Endothelial cell of umbilical vein (primary cell): Measurements from ENCODE around the gene OR5P2. TPM values are rescaled to one million over a fixed set of nuclear protein-coding genes. Genes with fewer than 3 reads are reported as not detected.

ENCODE experiments used
- BruUV-seq: library from RNA; stranded (reverse); fragments of 400-500 nt; replicated peaks from 2 replicates; lab custom pipeline; 2021; lab: Mats Ljungman, UMichigan
- CTCF ChIA-PET: fragments of 300-600, 350-600 bp; sonication (Branson Sonifier 250); formaldehyde crosslinking; loops from one replicate; lab custom pipeline; 2021; ENCODE audit warnings: antibody characterized with exemption, inconsistent platforms; lab: Charles Lee
- POLR2A ChIA-PET: fragments of 300-600, 350-600 bp; sonication (Branson Sonifier 250); formaldehyde crosslinking; loops from one replicate; lab custom pipeline; 2021; ENCODE audit warnings: antibody characterized with exemption, inconsistent platforms; lab: Charles Lee
- DNase-seq: peaks from one replicate; pipeline ENCODE4 v3.0.0-alpha.2; 2011; ENCODE audit warnings: low read depth, low spot score
- FAIRE-seq: peaks from 2 replicates; lab custom pipeline; 2011; peaks lifted over from hg19 to GRCh38; lab: Jason Lieb, UNC
- H2AFZ ChIP-seq: 2 replicates; pipeline ENCODE4 v1.6.0; 2012; ENCODE audit warnings: low read depth, low read length, control low read depth, inconsistent platforms
- H3K27ac ChIP-seq: 2 replicates; pipeline ENCODE4 v1.5.1; 2011; ENCODE audit warnings: low read depth, mild to moderate bottlenecking, control low read depth, low read length, moderate library complexity; ENCODE audit not compliant: insufficient read depth
- H3K27me3 ChIP-seq, 2 experiments: 2 replicates each; pipeline versions ENCODE4 v1.6.0 to v1.6.1; 2011; ENCODE audit warnings: low read length in 2 of 2, mixed read lengths in 1 of 2; ENCODE audit not compliant: control insufficient read depth in 2 of 2, insufficient read depth in 2 of 2
- H3K36me3 ChIP-seq, 2 experiments: 2 replicates in 1 of 2; 3 replicates in 1 of 2; pipeline ENCODE4 v1.5.1; 2011; ENCODE audit warnings: low read length in 2 of 2, mild to moderate bottlenecking in 1 of 2, moderate library complexity in 1 of 2; ENCODE audit not compliant: control insufficient read depth in 2 of 2, insufficient read depth in 2 of 2; ENCODE audit errors: extremely low read depth in 1 of 2
- H3K4me1 ChIP-seq: 3 replicates; pipeline ENCODE4 v1.5.1; 2011; ENCODE audit warnings: mild to moderate bottlenecking, low read length; ENCODE audit not compliant: control insufficient read depth, insufficient read depth; ENCODE audit errors: extremely low read depth
- H3K4me2 ChIP-seq: 2 replicates; pipeline ENCODE4 v1.6.1; 2011; ENCODE audit warnings: low read length, control low read depth, mixed read lengths; ENCODE audit not compliant: insufficient read depth
- H3K4me3 ChIP-seq, 3 experiments: fragments of 200-600 bp in 1 of 3; sonication (generic), shearing (Covaris generic) in 1 of 3; replicated peaks in 1 of 3; 2 replicates each; pipeline ENCODE4 v1.5.1; 2011 to 2016; ENCODE audit warnings: control low read depth in 3 of 3, low read length in 3 of 3, mild to moderate bottlenecking in 2 of 3, inconsistent platforms in 1 of 3, low read depth in 1 of 3, moderate library complexity in 1 of 3; ENCODE audit not compliant: insufficient read depth in 1 of 3
- H3K79me2 ChIP-seq: 2 replicates; pipeline ENCODE4 v1.6.0; 2012; ENCODE audit warnings: low read length, inconsistent platforms; ENCODE audit not compliant: control insufficient read depth, insufficient read depth
- H3K9ac ChIP-seq: replicated peaks from 2 replicates; pipeline ENCODE3; 2011; ENCODE audit warnings: low read length, control low read depth; ENCODE audit not compliant: insufficient read depth; ENCODE audit errors: extremely low read depth
- H3K9me1 ChIP-seq: replicated peaks from 3 replicates; pipeline ENCODE4 v1.6.0; 2011; ENCODE audit warnings: mild to moderate bottlenecking, low read length; ENCODE audit not compliant: control insufficient read depth, insufficient read depth; ENCODE audit errors: extremely low read depth
- H3K9me3 ChIP-seq: replicated peaks from 2 replicates; pipeline ENCODE4 v1.5.1; 2012; ENCODE audit warnings: low read length, inconsistent platforms; ENCODE audit not compliant: control insufficient read depth, insufficient read depth
- H4K20me1 ChIP-seq: replicated peaks from 2 replicates; pipeline ENCODE3; 2011; ENCODE audit warnings: mild to moderate bottlenecking, low read length; ENCODE audit not compliant: control insufficient read depth, insufficient read depth; ENCODE audit errors: extremely low read depth
- CTCF ChIP-seq, 2 donors: IDR thresholded peaks; 1 replicate in 1 of 2; 2 replicates in 1 of 2; pipeline ENCODE4 v1.5.1; 2011; ENCODE audit warnings: low read length in 2 of 2, mild to moderate bottlenecking in 2 of 2, moderate library complexity in 2 of 2, control low read depth in 1 of 2, inconsistent platforms in 1 of 2, low read depth in 1 of 2; ENCODE audit not compliant: insufficient read depth in 1 of 2; ENCODE audit errors: extremely low read depth in 1 of 2
- EZH2 ChIP-seq: IDR thresholded peaks from 2 replicates; pipeline ENCODE4 v1.6.1; 2012; ENCODE audit warnings: borderline replicate concordance, low read depth, mild to moderate bottlenecking, moderate library complexity, low read length, inconsistent platforms; ENCODE audit not compliant: severe bottlenecking
- FOS ChIP-seq: IDR thresholded peaks from 2 replicates; pipeline ENCODE4 v1.6.1; 2011; ENCODE audit warnings: mild to moderate bottlenecking, low read length, moderate library complexity, borderline replicate concordance; ENCODE audit not compliant: insufficient read depth
- GATA2 ChIP-seq: IDR thresholded peaks from 2 replicates; pipeline ENCODE4 v1.7.0; 2011; ENCODE audit warnings: low read depth, mild to moderate bottlenecking, moderate library complexity, mixed read lengths, low read length; ENCODE audit not compliant: insufficient read length, insufficient read depth
- JUN ChIP-seq: IDR thresholded peaks from 2 replicates; pipeline ENCODE4 v1.6.1; 2011; ENCODE audit warnings: borderline replicate concordance, low read depth; ENCODE audit not compliant: insufficient read length, insufficient read depth
- MAX ChIP-seq: IDR thresholded peaks from 2 replicates; pipeline ENCODE4 v1.6.1; 2011; ENCODE audit not compliant: insufficient read depth, insufficient read length
- MYC ChIP-seq: IDR thresholded peaks from one replicate; pipeline ENCODE4 v1.6.1; 2011; ENCODE audit warnings: mild to moderate bottlenecking, low read depth, low read length
- POLR2A ChIP-seq: IDR thresholded peaks from 2 replicates; pipeline ENCODE4 v1.6.1; 2012; ENCODE audit warnings: low read depth, mild to moderate bottlenecking, control low read depth, low read length
- POLR2AphosphoS5 ChIP-seq: IDR thresholded peaks from 2 replicates; pipeline ENCODE4 v1.6.1; 2012; ENCODE audit warnings: low read depth, mild to moderate bottlenecking, control low read depth, low read length, moderate library complexity; ENCODE audit not compliant: insufficient read depth
- dilution Hi-C: fragments of 300-500 bp; cut with MboI; formaldehyde crosslinking; loops from one replicate; pipeline ENCODE4 v1.15.0; 2019; ENCODE audit warnings: low sequenced_read_pairs; ENCODE audit not compliant: extremely low pct_ligation_motif_present
- intact Hi-C: fragments of 100-400 bp; cut with micrococcal nuclease; formaldehyde crosslinking; loops from one replicate; pipeline ENCODE4 v1.10.0; 2022
- polyA plus RNA-seq, 4 experiments: library from polyadenylated mRNA; depleted of rRNA in 3 of 4; stranded (reverse) in 3 of 4; unstranded in 1 of 4; fragments of >200 nt; gene quantifications; 2 replicates each; pipeline versions ENCODE4 v1.2.1 to v1.2.3, GENCODE V29; 2011 to 2012; ENCODE audit warnings: missing spikeins in 1 of 4
- total RNA-seq: library from RNA; stranded (reverse); gene quantifications from 2 replicates; pipeline ENCODE4 v1.2.3, GENCODE V29; 2021

Gene OR5P2
- total and polyA plus RNA-seq, 2 donors (not counting 3 experiments of a cell fraction or from before 2014, with no cell fraction given), result not detected

- H3K4me1 ChIP-seq, result no peaks in the 10 kb centered on the region
- H3K9me1 ChIP-seq, result no peaks in the 10 kb centered on the region
- ChIA-PET CTCF (no interaction called here), POLR2A (no interaction called here)
- H3K9me3 ChIP-seq, result no peaks in the 10 kb centered on the region
- intact Hi-C loops (no loop called here), dilution Hi-C loops (no loop called here)
- no peak for TF ChIP-seq CTCF (IDR thresholded peaks at IDR 0.05; ENCODE audit: extremely low read depth in 1 of 2, insufficient read depth in 1 of 2, low read depth in 1 of 2, low read length in 2 of 2)
- no peak overlapping the region for H2AFZ ChIP-seq
- no peak overlapping the region for H3K4me3 ChIP-seq
- H3K27ac ChIP-seq, result no peak overlapping the region
- no peak for FAIRE-seq
- no peaks in the 10 kb centered on the region for H3K79me2 ChIP-seq
- BruUV-seq, result no TSS peak
- no peaks in the 10 kb centered on the region for H3K27me3 ChIP-seq
- H3K36me3 ChIP-seq, result no peaks in the 10 kb centered on the region
- DNase-seq, result no peak
- no peak overlapping the region for H3K4me2 ChIP-seq
- H3K9ac ChIP-seq, result no peak overlapping the region
- H4K20me1 ChIP-seq, result no peaks in the 10 kb centered on the region
Observed at GRCh38 chr11:7787239-7787638, 9.5 kb downstream of the OR5P2 start.

- intact Hi-C loops, result no loop called here
- H3K9me3 ChIP-seq, result no peaks in the 10 kb centered on the region
- DNase-seq (no peak), FAIRE-seq (no peak)
- no peak overlapping the region for H3K27ac ChIP-seq
- no peak for TF ChIP-seq CTCF (IDR thresholded peaks at IDR 0.05; ENCODE audit: extremely low read depth in 1 of 2, insufficient read depth in 1 of 2, low read depth in 1 of 2, low read length in 2 of 2)
- no peak for TF ChIP-seq POLR2AphosphoS5
- TF ChIP-seq EZH2, result no peak
- TF ChIP-seq POLR2A, result no peak
- no peak for TF ChIP-seq MAX
- TF ChIP-seq JUN, result no peak
- TF ChIP-seq GATA2, result no peak
- no peak for TF ChIP-seq MYC
- no peak for TF ChIP-seq FOS
- H3K4me3 ChIP-seq, result no peak overlapping the region
- H3K9ac ChIP-seq, result no peak overlapping the region
- H3K27me3 ChIP-seq, result no peaks in the 10 kb centered on the region
- no TSS peak for BruUV-seq
- no peaks in the 10 kb centered on the region for H3K4me1 ChIP-seq
- H3K79me2 ChIP-seq, result no peaks in the 10 kb centered on the region
- dilution Hi-C loops, result no loop called here
- H3K9me1 ChIP-seq, result no peaks in the 10 kb centered on the region
- no peaks in the 10 kb centered on the region for H3K36me3 ChIP-seq
- H3K4me2 ChIP-seq, result no peak overlapping the region
- CTCF ChIA-PET, result no interaction called here
- POLR2A ChIA-PET, result no interaction called here
- no peak overlapping the region for H2AFZ ChIP-seq
- no peaks in the 10 kb centered on the region for H4K20me1 ChIP-seq
Observed at GRCh38 chr11:7775689-7776088, 21.1 kb downstream of the OR5P2 start.
